Measurements from ENCODE around the gene UNC119B. TPM values are rescaled to one million over a fixed set of nuclear protein-coding genes. Genes with fewer than 3 reads are reported as not detected.

The UNC119B gene
- total and polyA plus RNA-seq, 2 experiments from 2014 or later = 9.9 to 51.3 TPM

GRCh38 chr12:120705618-120706017 is 4.6 kb upstream of the UNC119B start:
- peaks cover 5% of the 10 kb centered on the region for H3K27me3 Mint-ChIP-seq (ENCODE audit: insufficient read depth, low read depth, poor library complexity)
- Histone ChIP-seq H3K4me1 (ENCODE audit: insufficient read depth) (no peaks in the 10 kb centered on the region), H3K4me3 (no peak overlapping the region), H3K79me2 (replicated peaks; ENCODE audit: insufficient read depth) (peaks cover under 1% of the 10 kb centered on the region; the same call in 1 of the 2 replicates), H4K20me1 (replicated peaks; ENCODE audit: insufficient read depth) (0 out of 2 replicates have a peak, but pooled peaks cover 9% of the 10 kb centered on the region), H3K9me2 (ENCODE audit: insufficient read depth) (no peaks in the 10 kb centered on the region), H3K36me3 (ENCODE audit: insufficient read depth) (peaks cover 5% of the 10 kb centered on the region; the same call in 1 of the 2 replicates), H3F3A (replicated peaks; ENCODE audit: low read depth) (0 out of 2 replicates have a peak, but pooled peaks cover 7% of the 10 kb centered on the region), H3K4me2 (no peak overlapping the region), H3K27ac (ENCODE audit: low read depth) (peak overlapping the region; percentile 66; the same call in 1 of the 2 replicates), H3K27me3 (ENCODE audit: insufficient read depth) (no peaks in the 10 kb centered on the region), H2AFZ (no peak overlapping the region)
- no peak for TF ChIP-seq ZNF462 (CRISPR knock-in tag; IDR thresholded peaks at IDR 0.05)
- no peak for TF ChIP-seq EZH2phosphoT487 (IDR thresholded peaks at IDR 0.05; ENCODE audit: unreplicated experiment)
- no peak for TF ChIP-seq EZH2 (IDR thresholded peaks at IDR 0.05; ENCODE audit: low read depth, unreplicated experiment)
- TF ChIP-seq ZNF114 (CRISPR knock-in tag; IDR thresholded peaks at IDR 0.05) = no peak
- no peak for TF ChIP-seq REST (IDR thresholded peaks at IDR 0.05; ENCODE audit: unreplicated experiment)
- H3K36me3 Mint-ChIP-seq (ENCODE audit: low read depth) = peaks cover 28% of the 10 kb centered on the region
- no peak for ATAC-seq
- H3K27ac Mint-ChIP-seq = no peak overlapping the region
- H3K4me3 Mint-ChIP-seq = no peak overlapping the region
- H3K4me1 Mint-ChIP-seq = peaks cover 6% of the 10 kb centered on the region
- DNase-seq (ENCODE audit: low spot score) = no peak
- H3K9me3 Mint-ChIP-seq = no peaks in the 10 kb centered on the region
